Measurements from ENCODE around the gene ZIC4.
A peak's percentile ranks its signal among the peaks of the same experiment; 100 is the strongest.

Gene ZIC4

DNA sequence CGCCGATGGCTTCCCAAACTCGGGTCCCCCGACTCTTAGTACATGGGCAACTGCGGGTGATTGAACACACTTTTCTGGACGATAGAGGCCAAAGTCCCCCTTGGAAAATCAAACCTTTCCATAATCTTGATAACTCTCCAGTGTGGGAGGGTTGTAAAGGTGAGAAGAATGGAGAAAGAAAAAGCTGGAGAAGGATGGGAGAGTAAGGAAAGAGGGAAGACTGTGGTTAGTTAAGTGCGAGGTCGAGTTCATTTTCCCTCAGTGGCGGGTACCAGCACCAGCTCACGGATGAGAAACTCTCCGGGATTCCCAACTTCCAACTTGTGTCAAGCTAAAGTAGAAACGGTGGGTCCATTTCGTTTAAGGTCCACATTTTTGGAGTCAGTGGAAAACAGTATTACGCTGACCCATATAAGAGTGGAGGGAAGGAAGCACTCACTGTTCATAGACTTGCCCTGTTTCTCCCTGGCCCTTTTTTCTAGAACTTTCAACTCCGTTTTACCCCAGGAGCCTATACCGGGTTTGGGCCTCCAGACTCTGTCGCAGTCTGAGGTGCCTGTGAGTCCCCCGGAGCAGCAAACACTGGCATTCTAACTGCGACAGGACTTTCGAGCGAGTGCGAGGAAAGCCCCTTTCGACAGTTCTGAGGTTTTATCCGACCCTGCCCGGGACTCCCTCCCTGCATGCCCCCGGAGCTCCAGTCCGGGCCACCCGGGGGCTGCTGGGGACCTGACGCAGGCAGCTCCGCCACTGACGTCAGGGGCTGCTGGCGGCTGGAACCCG, 17.6 kb upstream of the ZIC4 start:
- Histone ChIP-seq H3K27me3 (ENCODE audit: control insufficient read depth, insufficient read depth, low read length, poor library complexity, severe bottlenecking) (peaks cover 87% of the 10 kb centered on the region), H3K27ac (ENCODE audit: insufficient read depth, low read depth, low read length, poor library complexity, severe bottlenecking) (no peak overlapping the region), H3K4me3 (ENCODE audit: insufficient read depth, low read depth, low read length) (peak overlapping the region; percentile 18), H3K4me1 (ENCODE audit: control insufficient read depth, insufficient read depth, low read length) (peaks cover 29% of the 10 kb centered on the region), H3K36me3 (ENCODE audit: control insufficient read depth, insufficient read depth, low read length) (no peaks in the 10 kb centered on the region), H3K9me3 (ENCODE audit: control insufficient read depth, low read length) (no peaks in the 10 kb centered on the region)
- 1 to 2% methylated on average over 33 of the region's 33 CpGs for WGBS, 2 experiments

DNA sequence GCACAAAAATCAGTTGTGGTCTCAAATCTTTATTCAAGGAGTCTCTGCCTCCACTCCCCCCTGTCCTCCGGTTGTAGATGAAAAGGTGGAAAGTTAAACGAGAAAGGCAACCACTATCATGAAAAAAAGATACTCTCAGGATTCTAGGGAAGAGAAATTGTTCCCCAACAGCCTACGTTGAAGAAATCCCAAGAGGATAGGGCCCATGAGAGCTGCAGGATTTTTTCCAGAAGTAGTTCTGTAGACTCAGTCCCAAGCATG, 17.1 kb upstream of the ZIC4 start:
- WGBS, 2 experiments: 0 to 3% methylated on average over 2 to 3 of the region's 3 CpGs
- H3K4me3 ChIP-seq (ENCODE audit: insufficient read depth, low read depth, low read length): peak overlapping the region; percentile 16
- H3K9me3 ChIP-seq (ENCODE audit: control insufficient read depth, low read length): no peaks in the 10 kb centered on the region
- H3K27ac ChIP-seq (ENCODE audit: insufficient read depth, low read depth, low read length, poor library complexity, severe bottlenecking): no peak overlapping the region
- H3K27me3 ChIP-seq (ENCODE audit: control insufficient read depth, insufficient read depth, low read length, poor library complexity, severe bottlenecking): peaks cover 90% of the 10 kb centered on the region
- H3K36me3 ChIP-seq (ENCODE audit: control insufficient read depth, insufficient read depth, low read length): no peaks in the 10 kb centered on the region
- H3K4me1 ChIP-seq (ENCODE audit: control insufficient read depth, insufficient read depth, low read length): peaks cover 30% of the 10 kb centered on the region

DNA sequence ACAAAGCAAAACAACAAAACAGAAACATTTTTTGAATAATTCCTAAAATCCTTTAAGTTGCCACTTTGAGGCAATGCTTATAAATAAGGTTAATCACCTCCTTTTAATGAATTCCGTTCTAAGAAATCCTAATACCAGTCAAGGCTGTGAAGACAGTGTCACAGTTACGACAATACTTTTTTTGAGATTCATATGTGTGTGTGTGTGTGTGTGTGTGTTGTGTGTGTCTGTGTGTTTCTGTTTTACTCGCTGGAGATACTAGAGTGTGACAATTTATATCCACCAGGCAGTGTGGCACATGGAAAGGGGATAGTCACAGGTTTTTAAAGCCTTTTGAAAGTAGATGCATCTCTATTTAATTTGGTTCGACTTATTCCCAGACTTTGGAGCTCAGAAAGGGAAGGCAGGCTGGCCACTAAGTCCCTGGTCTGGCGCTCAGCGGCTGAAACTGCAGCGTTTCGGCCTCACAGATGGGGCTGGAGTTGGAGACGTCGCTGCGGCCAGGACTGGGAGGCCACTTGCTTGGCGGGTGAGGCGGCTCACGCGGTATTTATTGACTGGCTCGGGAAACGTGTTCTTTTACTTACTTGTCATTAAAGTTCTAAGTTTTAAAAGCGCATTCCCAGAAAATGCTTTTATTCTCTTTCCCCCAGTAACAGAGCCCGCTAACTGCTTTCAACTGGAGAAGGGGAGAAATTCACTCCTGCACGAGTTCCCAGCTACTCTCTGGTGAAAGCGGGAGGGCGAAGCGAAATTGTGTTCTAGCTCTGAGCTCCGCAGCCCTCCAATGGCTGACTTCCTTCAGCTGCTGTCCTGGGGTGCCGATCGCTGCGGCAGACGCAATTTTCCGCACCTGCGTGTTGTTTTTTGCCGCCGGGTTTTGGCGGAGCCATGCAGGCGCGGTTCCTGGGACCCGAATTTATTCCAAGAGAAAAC, 16.5 kb upstream of the ZIC4 start:
- no peaks in the 10 kb centered on the region for H3K36me3 ChIP-seq (ENCODE audit: control insufficient read depth, insufficient read depth, low read length)
- peak overlapping the region; percentile 38 for H3K27ac ChIP-seq (ENCODE audit: insufficient read depth, low read depth, low read length, poor library complexity, severe bottlenecking)
- WGBS, 2 experiments: 0 to 2% methylated on average over 36 of the region's 36 CpGs
- peaks cover 30% of the 10 kb centered on the region for H3K4me1 ChIP-seq (ENCODE audit: control insufficient read depth, insufficient read depth, low read length)
- H3K9me3 ChIP-seq (ENCODE audit: control insufficient read depth, low read length): no peaks in the 10 kb centered on the region
- peaks cover 96% of the 10 kb centered on the region for H3K27me3 ChIP-seq (ENCODE audit: control insufficient read depth, insufficient read depth, low read length, poor library complexity, severe bottlenecking)
- peak overlapping the region; percentile 16 for H3K4me3 ChIP-seq (ENCODE audit: insufficient read depth, low read depth, low read length)

DNA sequence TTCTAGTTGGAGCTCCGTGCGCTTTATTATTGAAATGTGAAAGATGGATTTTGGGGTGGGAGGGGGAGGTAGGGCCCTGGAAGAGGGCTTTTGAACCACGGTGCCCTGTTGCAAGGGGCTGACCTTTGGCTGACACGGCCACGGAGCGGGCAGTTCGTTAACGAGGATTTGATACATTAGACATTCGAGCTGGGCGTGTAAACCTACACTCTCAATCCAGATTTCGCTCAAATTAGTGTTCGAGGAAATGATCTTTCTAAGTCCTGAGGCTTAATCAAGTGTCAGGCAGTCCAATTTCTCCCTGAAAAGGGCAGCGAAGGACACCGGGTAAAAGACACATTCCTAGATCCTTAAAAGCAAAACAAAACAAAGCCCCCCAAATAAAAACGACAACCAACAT, 15.9 kb upstream of the ZIC4 start:
- Histone ChIP-seq H3K9me3 (ENCODE audit: control insufficient read depth, low read length) (no peaks in the 10 kb centered on the region), H3K4me3 (ENCODE audit: insufficient read depth, low read depth, low read length) (no peak overlapping the region), H3K4me1 (ENCODE audit: control insufficient read depth, insufficient read depth, low read length) (peaks cover 30% of the 10 kb centered on the region), H3K27ac (ENCODE audit: insufficient read depth, low read depth, low read length, poor library complexity, severe bottlenecking) (no peak overlapping the region), H3K27me3 (ENCODE audit: control insufficient read depth, insufficient read depth, low read length, poor library complexity, severe bottlenecking) (peaks cover 97% of the 10 kb centered on the region), H3K36me3 (ENCODE audit: control insufficient read depth, insufficient read depth, low read length) (no peaks in the 10 kb centered on the region)
- 3% methylated on average over 15 of the region's 15 CpGs for WGBS, 2 experiments

DNA sequence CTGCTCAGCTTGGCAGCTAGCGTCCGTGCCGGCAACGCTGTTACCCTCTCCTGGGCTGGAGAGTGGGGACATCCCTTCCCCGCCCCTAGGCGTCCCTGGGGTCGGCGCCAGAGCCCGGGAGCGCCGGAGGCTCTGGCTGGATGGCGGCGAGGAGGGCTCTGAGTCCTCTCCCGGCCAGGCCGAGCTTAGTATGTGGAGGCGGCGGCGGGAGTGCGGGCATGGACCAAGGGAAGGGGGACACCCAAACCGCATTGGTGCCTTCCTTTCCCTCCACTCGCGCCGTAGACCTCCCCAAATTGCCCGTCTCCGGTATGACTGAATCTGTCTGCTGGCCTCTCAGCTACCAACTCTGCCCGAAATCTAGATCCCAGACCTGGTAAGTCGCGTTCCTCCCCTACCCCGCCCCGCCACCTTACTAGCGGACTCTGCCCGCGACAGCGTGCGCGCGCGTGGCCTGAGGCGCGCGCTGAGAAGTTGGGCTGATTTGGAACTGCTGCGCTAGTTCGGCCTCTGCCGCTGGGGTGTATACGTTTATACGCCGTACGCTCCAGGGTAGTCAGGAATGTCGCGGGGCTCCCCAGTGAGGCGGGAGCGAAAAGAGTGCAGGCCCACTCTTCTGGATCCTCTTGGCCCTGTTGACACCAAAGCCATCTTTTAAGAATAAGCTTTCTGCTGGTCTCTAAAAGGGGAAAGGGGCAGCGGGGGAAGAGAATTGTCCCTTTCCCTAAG, 15.0 kb upstream of the ZIC4 start:
- Histone ChIP-seq H3K27me3 (ENCODE audit: control insufficient read depth, insufficient read depth, low read length, poor library complexity, severe bottlenecking) (peaks cover 100% of the 10 kb centered on the region), H3K4me1 (ENCODE audit: control insufficient read depth, insufficient read depth, low read length) (peaks cover 30% of the 10 kb centered on the region), H3K36me3 (ENCODE audit: control insufficient read depth, insufficient read depth, low read length) (no peaks in the 10 kb centered on the region), H3K27ac (ENCODE audit: insufficient read depth, low read depth, low read length, poor library complexity, severe bottlenecking) (no peak overlapping the region), H3K9me3 (ENCODE audit: control insufficient read depth, low read length) (no peaks in the 10 kb centered on the region), H3K4me3 (ENCODE audit: insufficient read depth, low read depth, low read length) (peak overlapping the region; percentile 24)
- WGBS, 2 experiments: 0 to 1% methylated on average over 53 of the region's 53 CpGs

DNA sequence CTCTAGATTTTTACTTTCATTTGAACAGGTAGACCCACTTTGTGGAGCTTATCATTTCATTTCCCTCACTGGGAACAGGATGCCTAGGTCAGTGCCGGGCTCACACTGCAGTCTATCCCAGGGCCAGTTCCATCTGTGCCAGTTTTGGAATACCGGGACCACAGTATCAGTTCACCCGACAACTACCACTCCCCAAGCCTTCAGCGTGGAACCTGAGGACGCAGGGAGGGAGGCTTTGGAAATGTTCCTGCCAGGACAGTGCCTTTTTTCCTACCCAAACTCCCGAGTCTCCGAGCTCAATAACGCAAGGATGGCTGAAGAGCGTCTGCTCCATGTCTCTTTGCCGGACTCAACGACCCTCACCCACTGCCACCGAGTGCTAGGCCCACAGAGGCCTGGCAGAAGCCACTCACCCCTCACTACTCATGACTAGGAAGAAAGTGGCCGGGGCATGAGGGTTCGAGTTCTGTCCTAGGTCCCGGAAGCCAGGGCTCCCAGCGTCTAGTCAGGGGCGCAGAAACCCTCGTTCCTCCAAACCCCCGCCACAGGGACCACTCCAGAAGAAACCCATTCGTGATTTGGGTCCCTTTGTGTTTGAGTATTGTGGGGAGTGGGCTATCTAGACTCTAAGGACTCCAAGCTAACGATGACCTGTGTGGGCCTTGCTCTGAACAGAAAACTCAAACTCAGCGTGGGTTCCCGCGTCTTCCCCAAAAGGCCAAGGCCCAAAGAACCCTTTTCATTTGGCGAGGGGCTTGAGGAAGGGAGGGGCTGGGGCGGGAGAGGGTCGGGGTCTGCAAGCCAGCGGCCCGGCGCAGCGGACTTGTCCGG, 14.2 kb upstream of the ZIC4 start:
- H3K9me3 ChIP-seq (ENCODE audit: control insufficient read depth, low read length): no peaks in the 10 kb centered on the region

DNA sequence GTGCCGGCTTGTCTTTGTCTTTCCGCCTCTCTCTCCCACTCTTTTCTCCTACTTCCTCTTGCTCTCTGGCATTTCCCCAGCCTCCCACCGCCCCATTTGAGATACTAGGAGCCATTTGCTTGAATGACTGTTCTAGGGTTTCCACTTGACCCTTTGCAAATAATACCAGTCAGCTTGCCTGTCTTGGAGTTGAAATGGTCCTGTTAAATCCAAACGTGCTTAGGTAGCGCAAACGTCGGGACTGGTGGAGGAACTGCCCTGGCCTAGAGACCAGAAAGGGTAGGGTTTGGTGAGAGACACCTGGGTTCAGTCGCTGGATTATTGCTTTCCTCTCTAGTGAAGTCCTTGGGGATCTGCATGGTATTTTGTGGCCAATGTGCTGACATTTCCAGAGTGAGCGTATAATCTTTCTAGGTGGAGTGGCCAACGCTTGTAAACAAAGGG, 13.5 kb upstream of the ZIC4 start:
- Histone ChIP-seq H3K27me3 (ENCODE audit: control insufficient read depth, insufficient read depth, low read length, poor library complexity, severe bottlenecking) (peaks cover 100% of the 10 kb centered on the region), H3K36me3 (ENCODE audit: control insufficient read depth, insufficient read depth, low read length) (no peaks in the 10 kb centered on the region), H3K9me3 (ENCODE audit: control insufficient read depth, low read length) (no peaks in the 10 kb centered on the region), H3K4me3 (ENCODE audit: insufficient read depth, low read depth, low read length) (peak overlapping the region; percentile 24), H3K27ac (ENCODE audit: insufficient read depth, low read depth, low read length, poor library complexity, severe bottlenecking) (no peak overlapping the region), H3K4me1 (ENCODE audit: control insufficient read depth, insufficient read depth, low read length) (peaks cover 30% of the 10 kb centered on the region)
- 3 to 4% methylated on average over 10 of the region's 10 CpGs for whole genome bisulfite sequencing, 2 experiments

More for the DNA sequence above, 14.2 kb upstream of the ZIC4 start:
- 5 to 6% methylated on average over 32 of the region's 32 CpGs for WGBS, 2 experiments
- Histone ChIP-seq H3K36me3 (ENCODE audit: control insufficient read depth, insufficient read depth, low read length) (no peaks in the 10 kb centered on the region), H3K4me3 (ENCODE audit: insufficient read depth, low read depth, low read length) (peak overlapping the region; percentile 24), H3K27ac (ENCODE audit: insufficient read depth, low read depth, low read length, poor library complexity, severe bottlenecking) (no peak overlapping the region), H3K27me3 (ENCODE audit: control insufficient read depth, insufficient read depth, low read length, poor library complexity, severe bottlenecking) (peaks cover 100% of the 10 kb centered on the region), H3K4me1 (ENCODE audit: control insufficient read depth, insufficient read depth, low read length) (peaks cover 30% of the 10 kb centered on the region)

DNA sequence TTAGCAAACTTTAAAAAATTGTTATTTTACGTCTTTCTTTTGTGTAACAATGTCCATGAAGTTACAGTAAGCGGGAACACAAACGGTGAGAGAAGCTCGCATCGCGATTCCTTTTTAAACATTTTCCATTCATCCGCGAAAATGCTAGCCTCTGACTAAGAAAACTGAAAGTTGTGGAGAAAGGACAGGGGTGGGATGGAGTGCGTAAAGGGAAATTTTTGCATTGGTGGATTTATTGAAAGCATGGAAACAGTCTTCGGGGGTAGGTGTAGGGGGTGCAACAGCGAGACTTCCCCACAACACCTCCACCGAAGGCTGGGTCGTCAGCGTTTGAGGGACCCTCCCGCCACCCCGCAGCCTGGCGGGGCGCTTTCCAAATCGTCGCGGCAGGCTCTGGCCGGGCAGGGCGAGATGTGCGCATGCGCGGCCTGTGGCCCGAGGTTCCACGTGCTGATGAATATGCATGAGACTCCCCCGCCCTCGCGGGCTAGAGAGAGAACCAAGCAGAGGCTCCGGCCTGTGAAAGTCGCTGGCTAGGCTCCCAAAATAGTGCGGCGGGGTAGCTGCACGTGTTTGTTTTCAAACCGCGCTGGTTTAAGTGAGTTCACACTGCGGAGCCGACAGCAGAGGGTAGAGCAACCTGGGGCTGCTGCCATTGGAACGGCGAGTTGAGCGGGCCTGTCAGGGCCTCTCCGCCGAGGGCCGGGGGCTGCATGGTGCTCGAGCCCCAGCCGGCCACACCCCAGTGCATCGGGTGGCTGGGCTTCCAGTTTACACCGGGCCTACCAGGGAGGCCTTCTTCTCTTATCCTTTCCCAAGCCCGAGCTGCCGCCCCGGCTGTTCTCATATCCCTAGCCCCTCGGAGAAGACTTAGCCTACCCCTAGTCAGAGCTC, 12.7 kb upstream of the ZIC4 start:
- peak overlapping the region; percentile 24 for H3K4me3 ChIP-seq (ENCODE audit: insufficient read depth, low read depth, low read length)
- H3K27me3 ChIP-seq (ENCODE audit: control insufficient read depth, insufficient read depth, low read length, poor library complexity, severe bottlenecking): peaks cover 100% of the 10 kb centered on the region
- H3K4me1 ChIP-seq (ENCODE audit: control insufficient read depth, insufficient read depth, low read length): peaks cover 23% of the 10 kb centered on the region
- 0 to 1% methylated on average over 54 of the region's 54 CpGs for WGBS, 2 experiments
- no peaks in the 10 kb centered on the region for H3K36me3 ChIP-seq (ENCODE audit: control insufficient read depth, insufficient read depth, low read length)
- no peak overlapping the region for H3K27ac ChIP-seq (ENCODE audit: insufficient read depth, low read depth, low read length, poor library complexity, severe bottlenecking)
- no peaks in the 10 kb centered on the region for H3K9me3 ChIP-seq (ENCODE audit: control insufficient read depth, low read length)

DNA sequence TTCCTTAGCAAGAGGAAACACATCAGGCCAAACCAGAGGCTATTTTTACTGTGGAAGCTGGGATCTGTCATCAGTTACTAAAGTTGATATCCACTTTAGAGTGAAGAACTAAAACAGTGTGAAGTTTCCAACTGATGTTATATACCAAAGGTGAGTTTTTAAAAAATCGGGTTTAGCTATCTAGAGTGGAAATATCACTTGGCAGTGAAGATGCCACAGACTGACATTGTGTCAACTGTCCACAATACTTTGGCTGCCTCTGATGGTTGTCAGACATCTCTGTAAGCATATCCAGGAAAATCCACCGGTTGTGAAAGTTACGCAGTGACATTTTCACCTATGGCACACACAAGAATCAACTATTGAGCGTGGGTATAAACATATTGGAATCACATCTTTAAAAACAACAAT, 12.0 kb upstream of the ZIC4 start:
- no peaks in the 10 kb centered on the region for H3K36me3 ChIP-seq (ENCODE audit: control insufficient read depth, insufficient read depth, low read length)
- 19 to 23% methylated on average over 4 of the region's 4 CpGs for WGBS, 2 experiments
- H3K9me3 ChIP-seq (ENCODE audit: control insufficient read depth, low read length): no peaks in the 10 kb centered on the region
- no peak overlapping the region for H3K27ac ChIP-seq (ENCODE audit: insufficient read depth, low read depth, low read length, poor library complexity, severe bottlenecking)
- no peak overlapping the region for H3K4me3 ChIP-seq (ENCODE audit: insufficient read depth, low read depth, low read length)
- H3K4me1 ChIP-seq (ENCODE audit: control insufficient read depth, insufficient read depth, low read length): peaks cover 20% of the 10 kb centered on the region
- peaks cover 100% of the 10 kb centered on the region for H3K27me3 ChIP-seq (ENCODE audit: control insufficient read depth, insufficient read depth, low read length, poor library complexity, severe bottlenecking)
